Activated B cell treated with CpG ODN at 0.5 μM for 24 hours (primary cell): ENCODE measurements around the gene MYOF. TPM values are rescaled to one million over a fixed set of nuclear protein-coding genes. Genes with fewer than 3 reads are reported as not detected.
A peak's percentile ranks its signal among the peaks of the same experiment; 100 is the strongest.

ENCODE experiments used
- ATAC-seq: fragments of 200-7000 bp; cut with Tn5 transposase; one replicate; pipeline ENCODE4 v1.10.0; 2021; ENCODE audit warnings: low read depth, mild to moderate bottlenecking, moderate library complexity
- CTCF ChIA-PET: fragments of 350-600 bp; sonication (Branson Sonifier 250); formaldehyde crosslinking; loops from one replicate; lab custom pipeline; 2021; ENCODE audit warnings: antibody characterized with exemption; lab: Charles Lee
- POLR2A ChIA-PET: fragments of 350-600 bp; sonication (Branson Sonifier 250); formaldehyde crosslinking; loops from one replicate; lab custom pipeline; 2021; ENCODE audit warnings: antibody characterized with exemption; lab: Charles Lee
- DNase-seq: peaks from one replicate; pipeline ENCODE4 v3.0.0; 2022
- H3K27ac Mint-ChIP-seq: one replicate; pipeline ENCODE4 v1.8.0; 2020; ENCODE audit warnings: mixed read lengths
- H3K27me3 Mint-ChIP-seq: one replicate; pipeline ENCODE4 v1.8.0; 2021; ENCODE audit warnings: mixed read lengths
- H3K36me3 Mint-ChIP-seq: one replicate; pipeline ENCODE4 v1.8.0; 2021; ENCODE audit warnings: low read depth, mixed read lengths
- H3K4me1 Mint-ChIP-seq: one replicate; pipeline ENCODE4 v1.8.0; 2021; ENCODE audit warnings: mixed read lengths
- H3K4me3 Mint-ChIP-seq: one replicate; pipeline ENCODE4 v1.8.0; 2020; ENCODE audit warnings: mild to moderate bottlenecking, mixed read lengths
- H3K9me3 Mint-ChIP-seq: one replicate; pipeline ENCODE4 v1.8.0; 2020; ENCODE audit warnings: mixed read lengths
- intact Hi-C: fragments of 100-400 bp; cut with micrococcal nuclease; formaldehyde crosslinking; loops from one replicate; pipeline ENCODE4 v1.15.1; 2024
- total RNA-seq: library from RNA; stranded (reverse); gene quantifications from 2 replicates; pipeline ENCODE4 v1.2.3, GENCODE V29; 2022
- TF ChIP-seq, protein P1 (sequence below): fragments of 200-600 bp; IDR thresholded peaks from one replicate; pipeline ENCODE4 v1.8.0; 2022; ENCODE audit warnings: antibody characterized with exemption, mild to moderate bottlenecking

MYOF gene, protein sequence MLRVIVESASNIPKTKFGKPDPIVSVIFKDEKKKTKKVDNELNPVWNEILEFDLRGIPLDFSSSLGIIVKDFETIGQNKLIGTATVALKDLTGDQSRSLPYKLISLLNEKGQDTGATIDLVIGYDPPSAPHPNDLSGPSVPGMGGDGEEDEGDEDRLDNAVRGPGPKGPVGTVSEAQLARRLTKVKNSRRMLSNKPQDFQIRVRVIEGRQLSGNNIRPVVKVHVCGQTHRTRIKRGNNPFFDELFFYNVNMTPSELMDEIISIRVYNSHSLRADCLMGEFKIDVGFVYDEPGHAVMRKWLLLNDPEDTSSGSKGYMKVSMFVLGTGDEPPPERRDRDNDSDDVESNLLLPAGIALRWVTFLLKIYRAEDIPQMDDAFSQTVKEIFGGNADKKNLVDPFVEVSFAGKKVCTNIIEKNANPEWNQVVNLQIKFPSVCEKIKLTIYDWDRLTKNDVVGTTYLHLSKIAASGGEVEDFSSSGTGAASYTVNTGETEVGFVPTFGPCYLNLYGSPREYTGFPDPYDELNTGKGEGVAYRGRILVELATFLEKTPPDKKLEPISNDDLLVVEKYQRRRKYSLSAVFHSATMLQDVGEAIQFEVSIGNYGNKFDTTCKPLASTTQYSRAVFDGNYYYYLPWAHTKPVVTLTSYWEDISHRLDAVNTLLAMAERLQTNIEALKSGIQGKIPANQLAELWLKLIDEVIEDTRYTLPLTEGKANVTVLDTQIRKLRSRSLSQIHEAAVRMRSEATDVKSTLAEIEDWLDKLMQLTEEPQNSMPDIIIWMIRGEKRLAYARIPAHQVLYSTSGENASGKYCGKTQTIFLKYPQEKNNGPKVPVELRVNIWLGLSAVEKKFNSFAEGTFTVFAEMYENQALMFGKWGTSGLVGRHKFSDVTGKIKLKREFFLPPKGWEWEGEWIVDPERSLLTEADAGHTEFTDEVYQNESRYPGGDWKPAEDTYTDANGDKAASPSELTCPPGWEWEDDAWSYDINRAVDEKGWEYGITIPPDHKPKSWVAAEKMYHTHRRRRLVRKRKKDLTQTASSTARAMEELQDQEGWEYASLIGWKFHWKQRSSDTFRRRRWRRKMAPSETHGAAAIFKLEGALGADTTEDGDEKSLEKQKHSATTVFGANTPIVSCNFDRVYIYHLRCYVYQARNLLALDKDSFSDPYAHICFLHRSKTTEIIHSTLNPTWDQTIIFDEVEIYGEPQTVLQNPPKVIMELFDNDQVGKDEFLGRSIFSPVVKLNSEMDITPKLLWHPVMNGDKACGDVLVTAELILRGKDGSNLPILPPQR (N-terminal part only)
- total RNA-seq = 0.09 and 0.15 TPM in 2 replicates

DNA sequence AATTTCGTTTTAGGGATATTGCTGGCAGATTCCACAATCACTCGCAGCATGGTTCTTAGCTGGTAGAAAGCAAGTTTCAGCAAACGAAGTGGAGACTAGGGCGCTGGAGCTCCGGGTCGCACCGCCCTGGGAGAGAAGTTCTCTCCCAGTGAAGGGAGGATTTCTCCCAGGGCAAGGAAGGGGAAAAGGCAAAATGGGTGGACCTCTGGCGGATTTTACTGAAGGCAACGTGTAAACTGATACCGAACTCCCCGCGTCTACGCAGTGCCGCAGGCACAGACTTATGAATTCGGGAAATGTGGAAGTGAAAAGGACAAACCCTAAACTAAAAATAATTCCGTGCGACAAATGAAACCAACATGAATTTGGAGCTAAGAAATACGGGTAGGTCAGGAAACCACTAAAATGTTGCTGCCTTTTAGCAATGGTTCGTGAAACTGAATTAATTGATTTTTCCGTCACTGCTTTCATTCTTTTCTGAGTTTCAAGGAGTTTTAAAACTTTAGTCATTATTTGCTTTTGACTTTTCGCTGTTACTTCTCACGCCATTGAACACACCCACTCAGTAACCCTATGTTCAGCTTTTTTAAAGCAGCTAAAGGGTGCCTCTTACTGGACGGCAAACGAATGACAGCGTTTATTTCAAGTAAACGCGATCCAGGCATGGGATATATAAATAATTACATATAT, at the start of gene MYOF:
TSS of gene MYOF (minus strand) at position 190 of the 690 bp plus-strand sequence. CDS start at position 50, 140 bp downstream.
- Mint-ChIP-seq H3K4me3 (peak within 1 kb of the TSS; percentile 81), H3K4me1 (peaks cover 15% of the 10 kb centered on the region), H3K9me3 (no peaks in the 10 kb centered on the region), H3K36me3 (no peaks in the 10 kb centered on the region), H3K27me3 (peaks cover 9% of the 10 kb centered on the region), H3K27ac (peak within 1 kb of the TSS; percentile 4)
- no peak for DNase-seq
- TF ChIP-seq, protein P1, sequence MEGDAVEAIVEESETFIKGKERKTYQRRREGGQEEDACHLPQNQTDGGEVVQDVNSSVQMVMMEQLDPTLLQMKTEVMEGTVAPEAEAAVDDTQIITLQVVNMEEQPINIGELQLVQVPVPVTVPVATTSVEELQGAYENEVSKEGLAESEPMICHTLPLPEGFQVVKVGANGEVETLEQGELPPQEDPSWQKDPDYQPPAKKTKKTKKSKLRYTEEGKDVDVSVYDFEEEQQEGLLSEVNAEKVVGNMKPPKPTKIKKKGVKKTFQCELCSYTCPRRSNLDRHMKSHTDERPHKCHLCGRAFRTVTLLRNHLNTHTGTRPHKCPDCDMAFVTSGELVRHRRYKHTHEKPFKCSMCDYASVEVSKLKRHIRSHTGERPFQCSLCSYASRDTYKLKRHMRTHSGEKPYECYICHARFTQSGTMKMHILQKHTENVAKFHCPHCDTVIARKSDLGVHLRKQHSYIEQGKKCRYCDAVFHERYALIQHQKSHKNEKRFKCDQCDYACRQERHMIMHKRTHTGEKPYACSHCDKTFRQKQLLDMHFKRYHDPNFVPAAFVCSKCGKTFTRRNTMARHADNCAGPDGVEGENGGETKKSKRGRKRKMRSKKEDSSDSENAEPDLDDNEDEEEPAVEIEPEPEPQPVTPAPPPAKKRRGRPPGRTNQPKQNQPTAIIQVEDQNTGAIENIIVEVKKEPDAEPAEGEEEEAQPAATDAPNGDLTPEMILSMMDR = no peak
- CTCF ChIA-PET = interaction anchor here (0.6 to 7.1 kb wide), 23 partner anchors 10 to 161 kb away, joined by 3 to 237 read pairs (median 4); partner anchors contain the start of gene CEP55
- POLR2A ChIA-PET = interaction anchor here (1.2 kb wide), 1 partner anchor 106 kb away, joined by 6 read pairs; no protein-coding TSS in a partner anchor
- intact Hi-C loops = loop anchor here (1.0 to 10.0 kb wide), 6 partner anchors 14 to 400 kb away; partner anchors contain the start of gene CEP55
- peak; percentile 91 for ATAC-seq

DNA sequence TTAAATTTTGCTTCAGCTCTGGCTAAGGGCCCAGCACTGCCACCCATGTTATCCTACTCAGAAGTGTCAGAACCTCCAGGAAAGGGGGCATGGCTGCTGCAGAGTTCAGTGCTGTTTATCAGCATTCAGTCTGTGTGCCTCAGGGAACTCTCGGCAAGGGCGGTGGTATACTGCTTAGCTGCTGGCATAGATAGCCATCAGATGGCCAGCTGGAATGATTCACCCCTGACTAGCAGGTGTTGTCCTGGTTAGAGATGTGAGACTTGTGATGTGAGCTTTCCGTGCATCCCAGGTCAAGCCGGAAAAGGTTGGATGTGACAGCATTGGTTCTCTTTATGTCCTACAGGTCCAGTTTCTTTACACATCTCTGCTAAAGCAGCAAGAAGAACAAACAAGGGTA, 36.4 kb upstream of the MYOF start:
- Mint-ChIP-seq H3K4me1 (peaks cover 9% of the 10 kb centered on the region), H3K27ac (no peak overlapping the region), H3K9me3 (no peaks in the 10 kb centered on the region), H3K27me3 (no peaks in the 10 kb centered on the region), H3K4me3 (no peak overlapping the region), H3K36me3 (no peaks in the 10 kb centered on the region)
- ATAC-seq (no peak), DNase-seq (no peak)
- CTCF ChIA-PET = no interaction called here
- TF ChIP-seq, protein P1 = no peak
- intact Hi-C loops = no loop called here
- POLR2A ChIA-PET = no interaction called here

DNA sequence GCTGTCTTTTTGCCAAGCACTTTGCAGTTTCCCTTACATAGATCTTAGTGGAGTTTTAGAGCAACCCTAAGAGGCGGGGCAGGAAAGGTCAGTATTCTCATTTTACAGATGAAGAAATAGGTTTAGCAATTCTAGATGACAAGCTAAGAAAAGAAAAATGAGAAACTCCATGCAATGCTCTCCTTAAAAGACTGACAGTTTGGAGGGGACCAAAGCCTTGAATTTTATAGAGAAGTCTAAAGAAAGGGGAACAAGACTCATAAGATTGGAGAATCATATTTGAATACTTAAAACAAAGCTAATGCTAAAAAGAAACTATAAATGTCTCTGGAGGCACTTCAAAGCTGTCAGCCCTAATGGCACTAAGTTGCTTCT, 33.9 kb upstream of the MYOF start:
- no peaks in the 10 kb centered on the region for H3K27me3 Mint-ChIP-seq
- CTCF ChIA-PET = interaction anchor here (0.6 to 2.1 kb wide), 2 partner anchors 9 to 140 kb away, joined by 3 to 10 read pairs; no protein-coding TSS in a partner anchor
- H3K4me1 Mint-ChIP-seq = peaks cover 9% of the 10 kb centered on the region
- POLR2A ChIA-PET = no interaction called here
- TF ChIP-seq, protein P1 = no peak
- DNase-seq (no peak), ATAC-seq (no peak)
- H3K9me3 Mint-ChIP-seq = no peaks in the 10 kb centered on the region
- no peak overlapping the region for H3K27ac Mint-ChIP-seq
- intact Hi-C loops = no loop called here
- no peak overlapping the region for H3K4me3 Mint-ChIP-seq
- H3K36me3 Mint-ChIP-seq = no peaks in the 10 kb centered on the region

DNA sequence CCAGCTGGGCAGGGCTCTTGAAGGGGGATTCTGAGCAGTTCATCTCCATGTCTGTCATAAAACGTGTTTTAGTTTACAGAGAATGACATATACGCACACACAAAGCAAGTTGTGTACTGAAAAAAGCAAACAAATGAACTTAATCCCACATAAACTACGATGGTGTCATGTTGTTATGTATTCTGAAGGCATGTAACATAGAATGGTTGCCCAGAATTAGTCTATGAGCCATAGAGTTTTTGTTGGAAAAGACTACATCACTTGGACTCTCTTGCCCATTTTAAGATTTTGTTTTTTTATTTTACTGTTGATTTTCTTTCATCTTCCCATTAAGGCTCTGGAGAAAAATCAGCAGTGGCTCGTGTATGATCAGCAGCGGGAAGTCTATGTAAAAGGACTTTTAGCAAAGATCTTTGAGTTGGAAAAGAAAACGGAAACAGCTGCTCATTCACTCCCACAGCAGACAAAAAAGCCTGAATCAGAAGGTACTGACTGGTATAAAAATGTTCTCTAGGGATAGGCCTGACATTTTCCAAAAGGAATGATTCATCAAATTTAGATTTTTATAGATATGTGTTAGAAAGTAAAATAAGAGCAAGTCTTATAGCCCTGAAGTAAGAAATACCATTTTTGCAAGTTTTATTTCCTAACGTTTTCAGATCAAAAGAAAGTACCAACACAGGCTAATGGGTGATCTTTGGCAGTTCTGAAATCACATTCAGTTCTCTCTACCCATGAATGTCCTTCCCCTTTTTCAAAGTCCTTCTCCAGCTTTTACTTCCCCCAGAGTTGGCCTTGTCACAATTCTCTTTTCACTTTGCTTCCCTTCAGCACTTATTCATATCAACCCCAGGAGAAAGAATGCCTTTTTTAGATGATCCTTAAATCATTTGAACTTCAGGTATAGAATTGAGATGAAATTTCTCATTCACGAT, 33.2 kb upstream of the MYOF start:
- POLR2A ChIA-PET = no interaction called here
- Mint-ChIP-seq H3K4me1 (peaks cover 9% of the 10 kb centered on the region), H3K27ac (no peak overlapping the region), H3K36me3 (no peaks in the 10 kb centered on the region), H3K27me3 (no peaks in the 10 kb centered on the region), H3K4me3 (no peak overlapping the region), H3K9me3 (no peaks in the 10 kb centered on the region)
- no peak for ATAC-seq
- intact Hi-C loops = no loop called here
- DNase-seq = no peak
- CTCF ChIA-PET = interaction anchor here (2.1 kb wide), 1 partner anchor 139 kb away, joined by 10 read pairs; no protein-coding TSS in a partner anchor
- TF ChIP-seq, protein P1 = no peak
